ENCODE measurements around the gene MCC. TPM values are rescaled to one million over a fixed set of nuclear protein-coding genes. Genes with fewer than 3 reads are reported as not detected.

The MCC gene
- total RNA-seq, 2 donors from 2014 or later = 164 to 187 TPM

- Histone ChIP-seq H3K27ac (ENCODE audit: low read depth, low read length) (no peak overlapping the region), H3K9ac (ENCODE audit: extremely low read depth, low read length, poor library complexity, severe bottlenecking) (no peak overlapping the region), H3K4me1 (ENCODE audit: control insufficient read depth, insufficient read depth, low read length) (no peaks in the 10 kb centered on the region), H3K9me3 (ENCODE audit: control insufficient read depth, low read length) (no peaks in the 10 kb centered on the region), H3K4me3 (ENCODE audit: low read length) (no peak overlapping the region), H3K36me3 (ENCODE audit: control insufficient read depth, insufficient read depth, low read length) (peaks cover 97% of the 10 kb centered on the region), H3K27me3 (ENCODE audit: control insufficient read depth, insufficient read depth, low read length, poor library complexity, severe bottlenecking) (no peaks in the 10 kb centered on the region)
- WGBS, 2 experiments (ENCODE audit: insufficient coverage in 1 of 2, insufficient read length in 1 of 2) = 76 to 89% methylated on average over 5 to 9 of the region's 9 CpGs
- peaks cover 19% of the 10 kb centered on the region for H3K4me1 Mint-ChIP-seq
- peaks cover 85% of the 10 kb centered on the region for H3K36me3 Mint-ChIP-seq (ENCODE audit: low read depth)
- TF ChIP-seq CTCF (conservative IDR thresholded peaks at IDR 0.05) = peak; percentile 26
- no peaks in the 10 kb centered on the region for H3K9me3 Mint-ChIP-seq
- DNase-seq = no peak
- no peak overlapping the region for H3K27ac Mint-ChIP-seq
- H3K4me3 Mint-ChIP-seq = no peak overlapping the region
- H3K27me3 Mint-ChIP-seq (ENCODE audit: insufficient read depth) = no peaks in the 10 kb centered on the region
Observed at GRCh38 chr5:113038714-113039113, 449.5 kb downstream of the MCC start.

GRCh38 chr5:113038136-113038535 is 450.1 kb downstream of the MCC start:
- peaks cover 19% of the 10 kb centered on the region for H3K4me1 Mint-ChIP-seq
- H3K27me3 Mint-ChIP-seq (ENCODE audit: insufficient read depth) = no peaks in the 10 kb centered on the region

DNA sequence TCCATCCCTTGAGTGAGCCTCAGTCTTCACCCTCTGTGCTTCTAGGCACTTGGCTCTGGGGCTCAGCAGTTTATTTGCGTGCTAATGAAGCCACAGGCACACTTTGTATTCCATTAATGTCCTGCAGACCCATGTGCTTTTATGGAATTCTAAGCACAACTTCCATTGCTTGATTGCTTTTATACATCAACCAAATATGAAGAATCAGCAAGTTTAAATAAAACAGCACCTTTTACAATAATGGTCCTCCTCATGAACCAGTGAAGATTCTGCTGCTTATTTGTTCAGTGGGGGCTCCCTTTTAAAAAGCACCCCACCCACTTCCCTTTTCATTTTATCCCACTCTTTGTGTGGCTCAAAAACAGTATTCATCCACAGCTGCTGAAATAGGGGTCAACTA is 451.4 kb downstream of the MCC start:
- Mint-ChIP-seq H3K36me3 (ENCODE audit: low read depth) (peaks cover 82% of the 10 kb centered on the region), H3K27ac (no peak overlapping the region), H3K27me3 (ENCODE audit: insufficient read depth) (no peaks in the 10 kb centered on the region), H3K4me3 (no peak overlapping the region), H3K9me3 (no peaks in the 10 kb centered on the region), H3K4me1 (peaks cover 19% of the 10 kb centered on the region)
- Histone ChIP-seq H3K9me3 (ENCODE audit: control insufficient read depth, low read length) (no peaks in the 10 kb centered on the region), H3K9ac (ENCODE audit: extremely low read depth, low read length, poor library complexity, severe bottlenecking) (no peak overlapping the region), H3K4me3 (ENCODE audit: low read length) (no peak overlapping the region), H3K27me3 (ENCODE audit: control insufficient read depth, insufficient read depth, low read length, poor library complexity, severe bottlenecking) (no peaks in the 10 kb centered on the region), H3K36me3 (ENCODE audit: control insufficient read depth, insufficient read depth, low read length) (peaks cover 95% of the 10 kb centered on the region), H3K4me1 (ENCODE audit: control insufficient read depth, insufficient read depth, low read length) (no peaks in the 10 kb centered on the region), H3K27ac (ENCODE audit: low read depth, low read length) (no peak overlapping the region)
- WGBS, 2 experiments (ENCODE audit: insufficient coverage in 1 of 2, insufficient read length in 1 of 2) = 97 to 100% methylated on average over 1 of the region's 1 CpG
- no peak for TF ChIP-seq CTCF (conservative IDR thresholded peaks at IDR 0.05)
- no peak for DNase-seq

More at GRCh38 chr5:113038136-113038535, 450.1 kb downstream of the MCC start:
- no peak overlapping the region for H3K4me3 Mint-ChIP-seq
- Histone ChIP-seq H3K36me3 (ENCODE audit: control insufficient read depth, insufficient read depth, low read length) (peaks cover 97% of the 10 kb centered on the region), H3K9ac (ENCODE audit: extremely low read depth, low read length, poor library complexity, severe bottlenecking) (no peak overlapping the region), H3K9me3 (ENCODE audit: control insufficient read depth, low read length) (no peaks in the 10 kb centered on the region), H3K4me3 (ENCODE audit: low read length) (no peak overlapping the region), H3K27me3 (ENCODE audit: control insufficient read depth, insufficient read depth, low read length, poor library complexity, severe bottlenecking) (no peaks in the 10 kb centered on the region), H3K27ac (ENCODE audit: low read depth, low read length) (no peak overlapping the region), H3K4me1 (ENCODE audit: control insufficient read depth, insufficient read depth, low read length) (no peaks in the 10 kb centered on the region)
- no peak overlapping the region for H3K27ac Mint-ChIP-seq
- 89 to 98% methylated on average over 1 of the region's 1 CpG for WGBS, 2 experiments (ENCODE audit: insufficient coverage in 1 of 2, insufficient read length in 1 of 2)
- peaks cover 83% of the 10 kb centered on the region for H3K36me3 Mint-ChIP-seq (ENCODE audit: low read depth)
- DNase-seq = no peak
- no peaks in the 10 kb centered on the region for H3K9me3 Mint-ChIP-seq
- no peak for TF ChIP-seq CTCF (conservative IDR thresholded peaks at IDR 0.05)
